DND-41 (cell line): ENCODE data around the gene CCDC183.

ENCODE experiments used
- ATAC-seq: fragments of 200-7000 bp; cut with Tn5 transposase; 3 replicates; pipeline ENCODE4 v1.9.1; 2021; ENCODE audit warnings: low read depth; ENCODE audit not compliant: insufficient read depth
- DNase-seq: peaks from one replicate; pipeline ENCODE4 v3.0.0-alpha.2; 2020
- H2AFZ ChIP-seq: 2 replicates; pipeline ENCODE4 v1.6.0; 2012; ENCODE audit warnings: low read depth, low read length
- H3K27ac ChIP-seq: 2 replicates; pipeline ENCODE4 v1.5.1; 2012; ENCODE audit warnings: low read length, inconsistent platforms
- H3K27me3 ChIP-seq: fragments of 200-600 bp; sonication (generic); 2 replicates; pipeline ENCODE4 v1.6.0; 2012; ENCODE audit warnings: low read length, mild to moderate bottlenecking, inconsistent platforms; ENCODE audit not compliant: insufficient read depth, poor library complexity
- H3K36me3 ChIP-seq: 2 replicates; pipeline ENCODE4 v1.5.1; 2012; ENCODE audit warnings: low read length, inconsistent platforms; ENCODE audit not compliant: insufficient read depth
- H3K4me1 ChIP-seq: 2 replicates; pipeline ENCODE4 v1.5.1; 2012; ENCODE audit warnings: mild to moderate bottlenecking, low read length; ENCODE audit not compliant: insufficient read depth
- H3K4me2 ChIP-seq: 2 replicates; pipeline ENCODE4 v1.6.0; 2012; ENCODE audit warnings: mild to moderate bottlenecking, moderate library complexity, low read length, inconsistent platforms; ENCODE audit not compliant: insufficient read depth
- H3K4me3 ChIP-seq, 2 experiments: fragments of 200-600 bp in 1 of 2; shearing (Covaris generic) in 1 of 2; 2 replicates each; pipeline ENCODE4 v1.5.1; 2012 to 2016; ENCODE audit warnings: inconsistent platforms in 2 of 2, low read length in 2 of 2, mild to moderate bottlenecking in 2 of 2, low read depth in 1 of 2, moderate library complexity in 1 of 2
- H3K79me2 ChIP-seq: 2 replicates; pipeline ENCODE4 v1.6.0; 2012; ENCODE audit warnings: low read length, inconsistent platforms; ENCODE audit not compliant: insufficient read depth
- H3K9ac ChIP-seq: 2 replicates; pipeline ENCODE4 v1.6.0; 2012; ENCODE audit warnings: low read depth, mild to moderate bottlenecking, inconsistent platforms, low read length, moderate library complexity
- H3K9me3 ChIP-seq: 2 replicates; pipeline ENCODE4 v1.5.1; 2012; ENCODE audit warnings: low read length, moderate library complexity, mild to moderate bottlenecking, inconsistent platforms; ENCODE audit not compliant: insufficient read depth, severe bottlenecking
- H4K20me1 ChIP-seq: 2 replicates; pipeline ENCODE4 v1.6.0; 2012; ENCODE audit warnings: low read length; ENCODE audit not compliant: insufficient read depth
- EZH2 ChIP-seq: IDR thresholded peaks from 3 replicates; pipeline ENCODE4 v1.6.1; 2012; ENCODE audit warnings: borderline replicate concordance, low read depth, mild to moderate bottlenecking, moderate library complexity, low read length, inconsistent platforms; ENCODE audit not compliant: severe bottlenecking
- TF ChIP-seq, protein P1 (sequence below): IDR thresholded peaks from 2 replicates; pipeline ENCODE4 v1.5.1; 2012; ENCODE audit warnings: borderline replicate concordance, low read length, moderate library complexity, mild to moderate bottlenecking; ENCODE audit not compliant: poor library complexity, severe bottlenecking; ENCODE audit errors: extremely low read depth

The CCDC183 gene

DNA sequence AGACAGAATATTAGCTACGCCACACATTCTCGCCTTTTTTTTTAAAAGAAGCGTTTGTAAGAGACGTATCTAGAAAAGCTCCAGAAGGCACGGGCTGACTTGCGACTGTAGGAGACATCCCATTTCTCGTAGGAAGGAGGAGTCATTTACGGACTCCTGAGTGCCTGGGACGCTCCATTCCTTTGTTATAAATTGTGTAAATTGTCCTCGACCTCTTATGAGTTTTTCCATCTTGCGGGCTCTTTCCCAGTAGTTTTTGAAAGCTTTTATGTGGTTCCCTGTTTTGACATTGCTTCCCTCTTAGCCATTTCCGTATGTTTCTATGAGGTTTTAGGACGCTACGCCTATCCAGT, 12.6 kb downstream of the CCDC183 start:
- no peak for TF ChIP-seq EZH2
- H3K27me3 ChIP-seq: no peaks in the 10 kb centered on the region
- H2AFZ ChIP-seq: peak overlapping the region; percentile 77
- H3K4me3 ChIP-seq: peak overlapping the region; percentile 83 to 84; a peak in 3 of 4 replicates
- H3K4me2 ChIP-seq: peak overlapping the region; percentile 81
- peaks cover 26% of the 10 kb centered on the region; the same call in 1 of the 2 replicates for H4K20me1 ChIP-seq
- H3K4me1 ChIP-seq: peaks cover 37% of the 10 kb centered on the region
- no peak for DNase-seq
- H3K9ac ChIP-seq: peak overlapping the region; percentile 71
- H3K36me3 ChIP-seq: peaks cover 41% of the 10 kb centered on the region
- H3K9me3 ChIP-seq: no peaks in the 10 kb centered on the region
- 0 out of 3 replicates have a peak, but pooled peaks have one; percentile 7 for ATAC-seq
- H3K79me2 ChIP-seq: peaks cover 64% of the 10 kb centered on the region
- peak overlapping the region; percentile 61; the same call in 1 of the 2 replicates for H3K27ac ChIP-seq

DNA sequence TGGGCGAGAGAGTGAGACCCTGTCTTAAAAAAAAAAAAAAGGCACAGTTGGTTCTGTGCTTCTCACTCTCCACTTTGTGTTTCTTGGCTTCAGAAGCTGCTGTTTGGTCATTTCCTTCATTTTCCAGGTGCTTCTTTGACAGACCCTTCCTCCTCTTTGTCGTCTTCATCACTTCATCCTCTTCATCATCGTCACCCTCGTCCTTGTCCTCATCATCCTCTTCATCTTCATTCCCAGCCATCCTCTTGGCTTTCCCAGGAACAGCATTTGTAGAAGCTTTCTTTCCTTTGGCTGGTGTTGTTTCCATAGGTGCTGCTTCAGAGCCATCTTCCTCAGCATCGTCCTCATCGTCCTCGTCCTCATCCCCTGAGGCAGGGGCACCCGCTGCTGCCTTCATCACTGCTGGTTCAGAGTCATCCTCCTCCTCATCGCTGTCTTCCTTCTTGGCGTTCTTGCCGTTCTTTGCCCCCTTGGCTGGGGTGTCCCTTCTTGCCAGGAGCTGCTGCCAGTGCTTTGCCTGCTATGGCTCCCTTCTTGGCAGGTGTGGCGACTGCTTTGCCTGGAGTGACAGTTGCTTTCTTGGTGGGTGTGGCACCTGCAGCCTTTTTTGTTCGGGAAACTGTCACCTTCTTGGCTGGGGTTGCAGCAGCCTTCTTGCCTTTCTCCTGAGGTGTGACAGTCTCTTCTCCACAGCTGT, 18.7 kb downstream of the CCDC183 start:
- Histone ChIP-seq H3K4me1 (peaks cover 8% of the 10 kb centered on the region; the same call in 1 of the 2 replicates), H3K27me3 (no peaks in the 10 kb centered on the region), H3K27ac (no peak overlapping the region), H2AFZ (no peak overlapping the region), H3K9me3 (no peaks in the 10 kb centered on the region), H3K36me3 (peaks cover 36% of the 10 kb centered on the region), H4K20me1 (peaks cover 24% of the 10 kb centered on the region; the same call in 1 of the 2 replicates), H3K4me2 (no peak overlapping the region), H3K9ac (no peak overlapping the region), H3K79me2 (peaks cover 70% of the 10 kb centered on the region), H3K4me3 (no peak overlapping the region)
- TF ChIP-seq EZH2: no peak
- TF ChIP-seq, protein P1, sequence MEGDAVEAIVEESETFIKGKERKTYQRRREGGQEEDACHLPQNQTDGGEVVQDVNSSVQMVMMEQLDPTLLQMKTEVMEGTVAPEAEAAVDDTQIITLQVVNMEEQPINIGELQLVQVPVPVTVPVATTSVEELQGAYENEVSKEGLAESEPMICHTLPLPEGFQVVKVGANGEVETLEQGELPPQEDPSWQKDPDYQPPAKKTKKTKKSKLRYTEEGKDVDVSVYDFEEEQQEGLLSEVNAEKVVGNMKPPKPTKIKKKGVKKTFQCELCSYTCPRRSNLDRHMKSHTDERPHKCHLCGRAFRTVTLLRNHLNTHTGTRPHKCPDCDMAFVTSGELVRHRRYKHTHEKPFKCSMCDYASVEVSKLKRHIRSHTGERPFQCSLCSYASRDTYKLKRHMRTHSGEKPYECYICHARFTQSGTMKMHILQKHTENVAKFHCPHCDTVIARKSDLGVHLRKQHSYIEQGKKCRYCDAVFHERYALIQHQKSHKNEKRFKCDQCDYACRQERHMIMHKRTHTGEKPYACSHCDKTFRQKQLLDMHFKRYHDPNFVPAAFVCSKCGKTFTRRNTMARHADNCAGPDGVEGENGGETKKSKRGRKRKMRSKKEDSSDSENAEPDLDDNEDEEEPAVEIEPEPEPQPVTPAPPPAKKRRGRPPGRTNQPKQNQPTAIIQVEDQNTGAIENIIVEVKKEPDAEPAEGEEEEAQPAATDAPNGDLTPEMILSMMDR: no peak
- DNase-seq: no peak
- ATAC-seq: no peak

DNA sequence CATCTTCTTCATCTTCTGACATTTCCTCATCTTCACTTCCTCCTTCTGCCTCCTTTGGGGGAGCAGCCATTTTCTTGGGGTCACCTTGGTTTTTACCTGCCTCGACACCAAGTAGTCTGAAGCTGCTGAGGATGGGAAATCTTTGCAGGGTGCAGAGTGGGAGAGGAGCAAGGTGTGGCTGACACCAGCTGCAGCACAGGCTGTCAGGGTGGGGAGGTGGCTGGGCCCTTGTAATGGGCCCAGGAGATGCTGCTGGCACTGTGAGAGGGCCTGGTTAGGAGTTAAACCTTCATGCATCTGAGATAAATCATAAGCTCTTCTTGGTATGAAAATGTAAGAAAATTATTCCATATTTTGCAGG, 19.3 kb downstream of the CCDC183 start:
- H3K79me2 ChIP-seq: peaks cover 68% of the 10 kb centered on the region
- H3K36me3 ChIP-seq: peaks cover 31% of the 10 kb centered on the region
- no peak for ATAC-seq
- no peak overlapping the region for H3K27ac ChIP-seq
- no peak for TF ChIP-seq EZH2
- TF ChIP-seq, protein P1: no peak
- H3K27me3 ChIP-seq: no peaks in the 10 kb centered on the region
- H3K4me3 ChIP-seq: no peak overlapping the region
- peaks cover 21% of the 10 kb centered on the region; the same call in 1 of the 2 replicates for H4K20me1 ChIP-seq
- H3K4me1 ChIP-seq: peaks cover 4% of the 10 kb centered on the region; the same call in 1 of the 2 replicates
- H3K9me3 ChIP-seq: no peaks in the 10 kb centered on the region
- no peak for DNase-seq
- H2AFZ ChIP-seq: no peak overlapping the region
- H3K4me2 ChIP-seq: no peak overlapping the region
- no peak overlapping the region for H3K9ac ChIP-seq

DNA sequence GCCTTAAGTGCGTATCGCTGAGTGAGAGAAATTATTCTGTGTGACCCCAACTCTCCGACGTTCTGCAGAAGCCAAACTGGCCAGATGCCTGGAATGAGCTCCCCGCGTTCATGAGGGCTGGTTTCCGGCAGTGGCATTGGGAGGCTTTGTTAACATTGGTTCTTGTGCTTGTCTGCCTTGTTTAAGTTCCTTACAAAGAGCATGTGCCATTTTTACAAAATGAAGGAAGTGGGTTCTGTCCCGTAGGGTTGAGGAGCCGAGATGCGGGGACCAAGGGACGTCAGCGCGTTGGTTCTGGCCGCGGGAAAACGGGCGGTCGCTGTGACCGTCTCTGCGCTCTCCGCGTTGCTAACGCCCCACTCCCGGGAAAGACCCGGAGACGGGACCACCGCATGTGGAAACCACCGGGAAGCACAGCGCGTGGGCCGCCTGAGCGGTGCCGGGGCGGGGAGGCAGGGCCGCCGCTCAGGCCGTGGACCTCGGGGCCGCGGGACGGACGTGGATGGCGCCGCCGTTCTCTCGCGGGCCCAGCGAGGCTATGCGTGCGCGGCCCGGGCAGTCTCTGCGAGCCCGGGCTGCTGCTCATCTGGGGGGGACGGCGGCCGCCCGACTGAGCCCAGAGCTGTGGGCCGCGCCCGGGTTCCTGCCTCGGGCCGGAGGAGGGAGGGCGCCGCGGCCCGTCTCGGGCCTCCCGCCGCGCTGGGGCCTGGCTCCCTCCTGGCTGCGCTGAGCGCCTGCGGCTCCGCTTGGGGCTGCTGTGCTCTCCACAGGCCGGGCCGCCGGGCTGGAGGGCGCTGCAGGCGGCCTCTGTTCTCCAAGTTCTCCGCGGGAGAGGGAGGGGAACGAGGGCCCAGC, 25.1 kb downstream of the CCDC183 start:
- Histone ChIP-seq H3K27ac (no peak overlapping the region), H3K36me3 (peaks cover 28% of the 10 kb centered on the region), H2AFZ (no peak overlapping the region), H3K4me1 (no peaks in the 10 kb centered on the region), H3K4me3 (no peak overlapping the region), H4K20me1 (peaks cover 10% of the 10 kb centered on the region; the same call in 1 of the 2 replicates), H3K79me2 (peaks cover 34% of the 10 kb centered on the region), H3K9me3 (no peaks in the 10 kb centered on the region), H3K27me3 (no peaks in the 10 kb centered on the region), H3K9ac (no peak overlapping the region), H3K4me2 (no peak overlapping the region)
- DNase-seq (no peak), ATAC-seq (no peak)
- no peak for TF ChIP-seq EZH2
- TF ChIP-seq, protein P1: no peak
